ENCODE results near the gene OPCML.

DNA sequence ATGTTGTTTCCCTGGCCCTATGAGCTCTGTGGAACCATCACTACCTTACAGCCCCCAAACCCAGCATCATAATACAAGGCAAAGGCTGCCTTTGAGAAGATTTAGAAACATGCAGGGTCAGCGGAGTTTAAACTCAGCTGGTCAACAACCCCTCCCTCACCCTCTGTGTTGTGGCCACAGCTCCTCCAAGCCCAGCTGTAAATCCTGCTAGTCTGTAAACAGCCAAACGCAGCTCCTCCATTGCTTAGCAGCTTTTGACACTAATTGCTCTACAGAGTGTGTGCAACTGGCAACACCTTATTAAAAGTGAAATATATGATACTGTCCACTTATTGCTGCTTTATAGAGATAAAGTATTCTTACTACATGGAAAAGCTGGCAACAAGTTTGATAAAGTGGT is 29.1 kb downstream of the OPCML start:
- TF ChIP-seq, protein P1, sequence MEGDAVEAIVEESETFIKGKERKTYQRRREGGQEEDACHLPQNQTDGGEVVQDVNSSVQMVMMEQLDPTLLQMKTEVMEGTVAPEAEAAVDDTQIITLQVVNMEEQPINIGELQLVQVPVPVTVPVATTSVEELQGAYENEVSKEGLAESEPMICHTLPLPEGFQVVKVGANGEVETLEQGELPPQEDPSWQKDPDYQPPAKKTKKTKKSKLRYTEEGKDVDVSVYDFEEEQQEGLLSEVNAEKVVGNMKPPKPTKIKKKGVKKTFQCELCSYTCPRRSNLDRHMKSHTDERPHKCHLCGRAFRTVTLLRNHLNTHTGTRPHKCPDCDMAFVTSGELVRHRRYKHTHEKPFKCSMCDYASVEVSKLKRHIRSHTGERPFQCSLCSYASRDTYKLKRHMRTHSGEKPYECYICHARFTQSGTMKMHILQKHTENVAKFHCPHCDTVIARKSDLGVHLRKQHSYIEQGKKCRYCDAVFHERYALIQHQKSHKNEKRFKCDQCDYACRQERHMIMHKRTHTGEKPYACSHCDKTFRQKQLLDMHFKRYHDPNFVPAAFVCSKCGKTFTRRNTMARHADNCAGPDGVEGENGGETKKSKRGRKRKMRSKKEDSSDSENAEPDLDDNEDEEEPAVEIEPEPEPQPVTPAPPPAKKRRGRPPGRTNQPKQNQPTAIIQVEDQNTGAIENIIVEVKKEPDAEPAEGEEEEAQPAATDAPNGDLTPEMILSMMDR (IDR thresholded peaks at IDR 0.05; ENCODE audit: insufficient read depth, low read length) = no peak
- no peak for TF ChIP-seq POLR2AphosphoS5 (IDR thresholded peaks at IDR 0.05; ENCODE audit: low read depth)
- TF ChIP-seq, protein P2, sequence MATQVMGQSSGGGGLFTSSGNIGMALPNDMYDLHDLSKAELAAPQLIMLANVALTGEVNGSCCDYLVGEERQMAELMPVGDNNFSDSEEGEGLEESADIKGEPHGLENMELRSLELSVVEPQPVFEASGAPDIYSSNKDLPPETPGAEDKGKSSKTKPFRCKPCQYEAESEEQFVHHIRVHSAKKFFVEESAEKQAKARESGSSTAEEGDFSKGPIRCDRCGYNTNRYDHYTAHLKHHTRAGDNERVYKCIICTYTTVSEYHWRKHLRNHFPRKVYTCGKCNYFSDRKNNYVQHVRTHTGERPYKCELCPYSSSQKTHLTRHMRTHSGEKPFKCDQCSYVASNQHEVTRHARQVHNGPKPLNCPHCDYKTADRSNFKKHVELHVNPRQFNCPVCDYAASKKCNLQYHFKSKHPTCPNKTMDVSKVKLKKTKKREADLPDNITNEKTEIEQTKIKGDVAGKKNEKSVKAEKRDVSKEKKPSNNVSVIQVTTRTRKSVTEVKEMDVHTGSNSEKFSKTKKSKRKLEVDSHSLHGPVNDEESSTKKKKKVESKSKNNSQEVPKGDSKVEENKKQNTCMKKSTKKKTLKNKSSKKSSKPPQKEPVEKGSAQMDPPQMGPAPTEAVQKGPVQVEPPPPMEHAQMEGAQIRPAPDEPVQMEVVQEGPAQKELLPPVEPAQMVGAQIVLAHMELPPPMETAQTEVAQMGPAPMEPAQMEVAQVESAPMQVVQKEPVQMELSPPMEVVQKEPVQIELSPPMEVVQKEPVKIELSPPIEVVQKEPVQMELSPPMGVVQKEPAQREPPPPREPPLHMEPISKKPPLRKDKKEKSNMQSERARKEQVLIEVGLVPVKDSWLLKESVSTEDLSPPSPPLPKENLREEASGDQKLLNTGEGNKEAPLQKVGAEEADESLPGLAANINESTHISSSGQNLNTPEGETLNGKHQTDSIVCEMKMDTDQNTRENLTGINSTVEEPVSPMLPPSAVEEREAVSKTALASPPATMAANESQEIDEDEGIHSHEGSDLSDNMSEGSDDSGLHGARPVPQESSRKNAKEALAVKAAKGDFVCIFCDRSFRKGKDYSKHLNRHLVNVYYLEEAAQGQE (IDR thresholded peaks at IDR 0.05; ENCODE audit: insufficient replicate concordance, low read depth) = no peak
- no peak for TF ChIP-seq GABPA (IDR thresholded peaks at IDR 0.05; ENCODE audit: low read depth)

Data from HL-60 (cell line).